Activated CD4-positive, alpha-beta T cell treated with anti-CD3 and anti-CD28 coated beads for 48 hours (primary cell): ENCODE data around the gene ACP7.
"Not testable (repeated sequence)": the region's sequence is repeated elsewhere in the genome, so short reads cannot be mapped to it uniquely, and the experiment has no call there.

ENCODE experiments used
- DNase-seq: peaks from one replicate; pipeline ENCODE4 v3.0.0-alpha.2; 2020

ACP7 gene

GRCh38 chr19:39133431-39134270 is 49.5 kb downstream of the ACP7 start:
- no peak for DNase-seq

GRCh38 chr19:39135701-39136100 is 51.5 kb downstream of the ACP7 start:
- DNase-seq: no peak

- DNase-seq: no peak
Observed at GRCh38 chr19:39136225-39136940, 52.2 kb downstream of the ACP7 start.

- DNase-seq: no peak
Observed at GRCh38 chr19:39137131-39137530, 53.0 kb downstream of the ACP7 start.

- no peak for DNase-seq
Observed at GRCh38 chr19:39138221-39139211, 54.3 kb downstream of the ACP7 start.

- no peak for DNase-seq
Observed at GRCh38 chr19:39139305-39139874, 55.2 kb downstream of the ACP7 start.

- no peak for DNase-seq
Observed at GRCh38 chr19:39139971-39140453, 55.8 kb downstream of the ACP7 start.

GRCh38 chr19:39140594-39140993 is 56.4 kb downstream of the ACP7 start:
- no peak for DNase-seq

GRCh38 chr19:39141929-39142328 is 57.8 kb downstream of the ACP7 start:
- no peak for DNase-seq

- DNase-seq: no peak
Observed at GRCh38 chr19:39142630-39143029, 58.5 kb downstream of the ACP7 start.

- not testable (repeated sequence) for DNase-seq
Observed at GRCh38 chr19:39143757-39144289, 59.7 kb downstream of the ACP7 start.

- DNase-seq: no peak
Observed at GRCh38 chr19:39144290-39145071, 60.3 kb downstream of the ACP7 start.

GRCh38 chr19:39145180-39145953 is 61.2 kb downstream of the ACP7 start:
- no peak for DNase-seq

GRCh38 chr19:39146091-39146490 is 61.9 kb downstream of the ACP7 start:
- DNase-seq: no peak

GRCh38 chr19:39146686-39147450 is 62.7 kb downstream of the ACP7 start:
- no peak for DNase-seq

GRCh38 chr19:39147480-39147879 is 63.3 kb downstream of the ACP7 start:
- DNase-seq: no peak

- DNase-seq: no peak
Observed at GRCh38 chr19:39148939-39149529, 64.9 kb downstream of the ACP7 start.

GRCh38 chr19:39150235-39150634 is 66.1 kb downstream of the ACP7 start:
- DNase-seq: no peak
